Thyroid gland (tissue), 4 donors: Measurements from ENCODE around the gene HEATR5A. TPM values are rescaled to one million over a fixed set of nuclear protein-coding genes. Genes with fewer than 3 reads are reported as not detected.

ENCODE experiments used
- DNase-seq, 2 donors: peaks; one replicate each; pipeline ENCODE4 v3.0.0-alpha.2; 2019
- H3K27ac ChIP-seq, 3 donors: fragments of 200-600 bp; sonication (generic); 1 replicate in 2 of 3; 2 replicates in 1 of 3; pipeline ENCODE4 v1.5.1; 2016 to 2019; ENCODE audit warnings: mild to moderate bottlenecking in 1 of 3, moderate library complexity in 1 of 3
- H3K27me3 ChIP-seq: fragments of 200-600 bp; sonication (generic); one replicate; pipeline ENCODE4 v1.5.1; 2019
- H3K36me3 ChIP-seq, 2 donors: fragments of 200-600 bp; sonication (generic); one replicate each; pipeline ENCODE4 v1.5.1; 2016 to 2019
- H3K4me1 ChIP-seq, 2 donors: fragments of 200-600 bp; sonication (generic); one replicate each; pipeline ENCODE4 v1.5.1; 2017 to 2019
- H3K4me3 ChIP-seq, 3 donors: fragments of 200-600 bp; sonication (generic); replicated peaks in 1 of 3; 1 replicate in 2 of 3; 2 replicates in 1 of 3; pipeline ENCODE4 v1.5.1; 2016; ENCODE audit warnings: mild to moderate bottlenecking in 1 of 3
- H3K9me3 ChIP-seq: fragments of 200-600 bp; sonication (generic); one replicate; pipeline ENCODE4 v1.5.1; 2017
- POLR2A ChIP-seq, 2 donors: fragments of 450-650 bp; IDR thresholded peaks; one replicate each; pipeline ENCODE4 v1.6.1; 2017; ENCODE audit warnings: antibody characterized with exemption in 2 of 2, mild to moderate bottlenecking in 2 of 2, moderate library complexity in 1 of 2
- WGBS, 2 donors: methylation state at CpG; one replicate each; pipeline ENCODE4 v1.1.5; 2017; 5-methylcytosine and 5-hydroxymethylcytosine counted together
- intact Hi-C: fragments of 100-400 bp; cut with DNase I; formaldehyde crosslinking; loops from one replicate; pipeline ENCODE4 v1.15.1; 2023
- total RNA-seq, 4 donors: library from RNA; depleted of rRNA; stranded (reverse); fragments of >200 nt; gene quantifications; one replicate each; pipeline ENCODE4 v1.2.3, GENCODE V29; 2016
- TF ChIP-seq, protein P1 (sequence below), 6 experiments: fragments of 200-600 bp in 3 of 6; fragments of 450-650 bp in 3 of 6; sonication (generic) in 3 of 6; IDR thresholded peaks; one replicate each; pipeline ENCODE4 v1.5.1; 2016 to 2019; ENCODE audit warnings: antibody characterized with exemption in 6 of 6, mild to moderate bottlenecking in 2 of 6, inconsistent platforms in 1 of 6, moderate library complexity in 1 of 6

HEATR5A gene
- total RNA-seq, 4 donors from 2014 or later: 31.0 to 46.3 (median 40.5) TPM

GRCh38 chr14:31405106-31405505, 15.2 kb downstream of the HEATR5A start:
- Histone ChIP-seq H3K27ac (no peak overlapping the region), H3K9me3 (no peaks in the 10 kb centered on the region), H3K4me3 (no peak overlapping the region), H3K27me3 (no peaks in the 10 kb centered on the region), H3K36me3 (no peaks in the 10 kb centered on the region), H3K4me1 (no peaks in the 10 kb centered on the region)
- 96 to 98% methylated on average over 8 of the region's 8 CpGs for WGBS, 2 donors
- TF ChIP-seq, protein P1, sequence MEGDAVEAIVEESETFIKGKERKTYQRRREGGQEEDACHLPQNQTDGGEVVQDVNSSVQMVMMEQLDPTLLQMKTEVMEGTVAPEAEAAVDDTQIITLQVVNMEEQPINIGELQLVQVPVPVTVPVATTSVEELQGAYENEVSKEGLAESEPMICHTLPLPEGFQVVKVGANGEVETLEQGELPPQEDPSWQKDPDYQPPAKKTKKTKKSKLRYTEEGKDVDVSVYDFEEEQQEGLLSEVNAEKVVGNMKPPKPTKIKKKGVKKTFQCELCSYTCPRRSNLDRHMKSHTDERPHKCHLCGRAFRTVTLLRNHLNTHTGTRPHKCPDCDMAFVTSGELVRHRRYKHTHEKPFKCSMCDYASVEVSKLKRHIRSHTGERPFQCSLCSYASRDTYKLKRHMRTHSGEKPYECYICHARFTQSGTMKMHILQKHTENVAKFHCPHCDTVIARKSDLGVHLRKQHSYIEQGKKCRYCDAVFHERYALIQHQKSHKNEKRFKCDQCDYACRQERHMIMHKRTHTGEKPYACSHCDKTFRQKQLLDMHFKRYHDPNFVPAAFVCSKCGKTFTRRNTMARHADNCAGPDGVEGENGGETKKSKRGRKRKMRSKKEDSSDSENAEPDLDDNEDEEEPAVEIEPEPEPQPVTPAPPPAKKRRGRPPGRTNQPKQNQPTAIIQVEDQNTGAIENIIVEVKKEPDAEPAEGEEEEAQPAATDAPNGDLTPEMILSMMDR (IDR thresholded peaks at IDR 0.05): no peak
- TF ChIP-seq POLR2A (IDR thresholded peaks at IDR 0.05): no peak
- no peak for DNase-seq
- intact Hi-C loops: no loop called here

DNA sequence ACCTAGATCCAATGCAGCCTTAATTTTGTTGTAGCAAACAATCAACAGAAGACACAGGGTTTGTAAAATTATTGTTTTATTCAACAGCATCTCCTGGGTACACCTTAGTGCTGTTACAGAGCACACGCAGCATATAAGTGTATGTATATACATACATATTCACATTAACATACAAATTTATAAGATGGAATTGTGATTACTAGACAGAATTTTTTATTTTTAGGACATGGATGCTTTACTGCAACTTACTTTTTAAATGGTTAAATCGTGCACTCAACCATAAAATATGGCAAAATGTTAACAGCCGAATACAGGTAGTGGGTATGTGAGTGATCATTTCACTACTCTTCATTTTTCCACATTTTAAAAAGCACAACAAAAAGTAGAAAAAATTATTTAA, 16.6 kb downstream of the HEATR5A start:
- DNase-seq: no peak
- Histone ChIP-seq H3K9me3 (no peaks in the 10 kb centered on the region), H3K4me1 (no peaks in the 10 kb centered on the region), H3K4me3 (no peak overlapping the region), H3K36me3 (peaks cover 3 to 6% of the 10 kb centered on the region in 2 donors), H3K27ac (no peak overlapping the region), H3K27me3 (no peaks in the 10 kb centered on the region)
- intact Hi-C loops: no loop called here
- WGBS, 2 donors: 96 to 97% methylated on average over 3 of the region's 3 CpGs
- TF ChIP-seq POLR2A (IDR thresholded peaks at IDR 0.05): no peak
- TF ChIP-seq, protein P1 (IDR thresholded peaks at IDR 0.05): no peak

DNA sequence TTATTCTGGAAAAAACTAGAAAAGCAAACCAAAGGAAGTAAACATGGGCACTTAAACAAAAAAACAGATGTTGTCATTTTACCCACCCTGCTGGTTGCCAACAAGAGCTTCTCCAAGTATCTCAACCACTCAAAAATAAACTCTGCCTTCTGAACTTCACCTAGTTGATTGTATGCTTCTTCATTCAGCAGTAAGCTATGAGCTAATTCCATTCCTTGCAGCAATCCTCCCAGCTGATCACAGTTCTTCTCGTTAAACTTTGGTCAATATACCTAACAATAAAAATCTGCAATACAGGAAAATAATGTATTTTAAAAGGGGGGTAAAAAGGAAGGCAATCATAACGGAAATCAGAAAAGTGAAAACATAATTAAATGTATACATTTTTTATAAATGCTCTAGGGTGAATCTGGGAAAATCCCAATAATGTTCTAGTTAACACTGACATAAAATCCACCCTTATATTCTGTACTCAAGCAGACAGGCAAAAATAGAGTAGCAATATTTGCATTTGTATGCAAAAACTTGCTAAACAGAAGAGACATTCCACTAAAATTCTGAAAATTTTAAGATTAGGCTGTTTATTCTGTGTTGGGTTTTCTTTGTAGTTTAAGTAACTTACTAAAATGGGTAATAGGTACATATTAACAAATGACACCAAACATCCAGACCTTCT, 17.4 kb downstream of the HEATR5A start:
- no peaks in the 10 kb centered on the region for H3K4me1 ChIP-seq
- no peaks in the 10 kb centered on the region for H3K27me3 ChIP-seq
- intact Hi-C loops: no loop called here
- DNase-seq: no peak
- TF ChIP-seq, protein P1 (IDR thresholded peaks at IDR 0.05): no peak
- no peak for TF ChIP-seq POLR2A (IDR thresholded peaks at IDR 0.05)
- no peak overlapping the region for H3K4me3 ChIP-seq
- 75 to 79% methylated on average over 2 of the region's 2 CpGs for WGBS, 2 donors
- peaks cover 11 to 12% of the 10 kb centered on the region in 2 donors for H3K36me3 ChIP-seq
- H3K9me3 ChIP-seq: no peaks in the 10 kb centered on the region
- no peak overlapping the region for H3K27ac ChIP-seq

DNA sequence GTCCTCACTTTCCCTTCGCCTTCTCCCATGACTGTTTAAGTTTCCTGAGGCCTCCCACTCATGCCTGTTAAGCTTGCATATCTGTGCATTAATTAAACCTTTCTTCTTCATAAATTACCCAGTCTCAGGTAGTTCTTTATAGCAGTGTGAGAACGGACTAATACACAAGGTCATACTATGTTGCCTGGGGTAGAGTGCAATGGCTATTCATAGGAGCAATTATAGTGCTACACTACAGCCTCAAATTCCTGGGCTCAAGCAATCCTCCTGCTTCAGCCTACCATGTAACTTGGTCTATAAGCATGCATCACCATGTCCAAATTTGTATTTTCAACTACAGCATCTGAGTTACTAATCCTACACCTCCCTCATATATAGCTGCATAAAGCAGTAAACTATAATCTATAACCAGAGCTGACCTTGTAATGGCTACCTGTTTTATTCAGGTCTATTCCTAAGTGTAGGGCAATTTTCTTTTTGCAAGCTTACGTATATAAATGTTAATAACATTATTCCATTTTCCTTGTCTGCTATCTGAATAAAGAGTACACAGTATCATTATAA, 18.9 kb downstream of the HEATR5A start:
- H3K36me3 ChIP-seq: peaks cover 12 to 13% of the 10 kb centered on the region in 2 donors
- intact Hi-C loops: no loop called here
- WGBS, 2 donors: 96 to 98% methylated on average over 3 of the region's 3 CpGs

More for the DNA sequence above, 18.9 kb downstream of the HEATR5A start:
- TF ChIP-seq, protein P1 (IDR thresholded peaks at IDR 0.05): no peak
- no peak for TF ChIP-seq POLR2A (IDR thresholded peaks at IDR 0.05)
- Histone ChIP-seq H3K4me1 (no peaks in the 10 kb centered on the region), H3K27ac (no peak overlapping the region), H3K27me3 (no peaks in the 10 kb centered on the region), H3K9me3 (no peaks in the 10 kb centered on the region), H3K4me3 (no peak overlapping the region)
- DNase-seq: no peak
